K562 (cell line): ENCODE results near the gene NACAD. TPM values are rescaled to one million over a fixed set of nuclear protein-coding genes. Genes with fewer than 3 reads are reported as not detected.

Experiments
- BCOR ChIP-seq: fragments of 450-650 bp; IDR thresholded peaks from 2 replicates; pipeline ENCODE4 v1.6.1; 2016
- CC2D1A ChIP-seq: fragments of 450-650 bp; IDR thresholded peaks from 2 replicates; pipeline ENCODE4 v1.6.1; 2017; ENCODE audit warnings: mild to moderate bottlenecking
- COPS2 ChIP-seq: fragments of 450-650 bp; conservative IDR thresholded peaks from 2 replicates; pipeline ENCODE4 v1.6.1; 2016; ENCODE audit warnings: mild to moderate bottlenecking, moderate library complexity
- ELK3 ChIP-seq: fragments of 450-650 bp; formaldehyde crosslinking; IDR thresholded peaks from 2 replicates; pipeline ENCODE4 v1.4.0; 2020; ENCODE audit warnings: mild to moderate bottlenecking
- EZH2 ChIP-seq: IDR thresholded peaks from 2 replicates; pipeline ENCODE4 v1.6.1; 2012; ENCODE audit warnings: low read depth, mild to moderate bottlenecking, inconsistent platforms, low read length, borderline replicate concordance
- GTF2A2 ChIP-seq: IDR thresholded peaks from 2 replicates; pipeline ENCODE4 v1.6.1; 2016; ENCODE audit warnings: mild to moderate bottlenecking, missing genetic modification characterization, missing compliant biosample characterization
- HIVEP1 ChIP-seq: fragments of 250-450 bp; sonication (Bioruptor Pico); IDR thresholded peaks from 2 replicates; pipeline ENCODE4 v1.4.0; 2020; ENCODE audit warnings: mild to moderate bottlenecking
- MAX ChIP-seq: sonication (generic); formaldehyde crosslinking; IDR thresholded peaks from 2 replicates; pipeline ENCODE4 v1.9.0; 2022; ENCODE audit warnings: mild to moderate bottlenecking, missing genetic modification reagents
- NFIX ChIP-seq: fragments of 250-450 bp; sonication (Bioruptor Pico); IDR thresholded peaks from 2 replicates; pipeline ENCODE4 v1.4.0; 2020; ENCODE audit warnings: low read depth, mild to moderate bottlenecking, moderate library complexity
- NR3C1 ChIP-seq: sonication (generic); formaldehyde crosslinking; IDR thresholded peaks from 2 replicates; pipeline ENCODE4 v1.8.1; 2022; ENCODE audit warnings: missing genetic modification reagents
- NRF1 ChIP-seq, 2 experiments: fragments of 450-650 bp; IDR thresholded peaks in 1 of 2; conservative IDR thresholded peaks in 1 of 2; 2 replicates each; pipeline ENCODE4 v1.6.1; 2014; ENCODE audit warnings: mild to moderate bottlenecking in 2 of 2
- PURB ChIP-seq: sonication (generic); formaldehyde crosslinking; IDR thresholded peaks from 2 replicates; pipeline ENCODE4 v1.9.0; 2021; ENCODE audit warnings: low read depth, mild to moderate bottlenecking, missing genetic modification reagents
- RBM15 ChIP-seq: fragments of 200-400 bp; formaldehyde crosslinking; IDR thresholded peaks from 2 replicates; pipeline ENCODE4 v1.6.1; 2018; ENCODE audit warnings: mild to moderate bottlenecking, low read length, moderate library complexity; ENCODE audit not compliant: insufficient read depth
- TCF7L2 ChIP-seq: fragments of 150-350 bp; IDR thresholded peaks from 2 replicates; pipeline ENCODE4 v1.6.1; 2016; ENCODE audit warnings: low read depth, mild to moderate bottlenecking, low read length, moderate library complexity
- TSHZ1 ChIP-seq: fragments of 250-450 bp; sonication (Bioruptor Pico); IDR thresholded peaks from 2 replicates; pipeline ENCODE4 v1.4.0; 2020; ENCODE audit warnings: mild to moderate bottlenecking, moderate library complexity
- VEZF1 ChIP-seq: fragments of 200-800 bp; sonication (Bioruptor generic); IDR thresholded peaks from 2 replicates; pipeline ENCODE4 v1.6.1; 2017; ENCODE audit warnings: missing genetic modification characterization, missing compliant biosample characterization
- ZNF12 ChIP-seq: sonication (generic); formaldehyde crosslinking; IDR thresholded peaks from 2 replicates; pipeline ENCODE4 v1.4.0; 2020; ENCODE audit warnings: mild to moderate bottlenecking, missing genetic modification reagents
- ZNF449 ChIP-seq: fragments of 250-450 bp; sonication (Bioruptor Pico); IDR thresholded peaks from 2 replicates; pipeline ENCODE4 v1.8.0; 2022; ENCODE audit warnings: moderate library complexity, mild to moderate bottlenecking, inconsistent platforms
- polyA plus RNA-seq, 8 experiments: library from polyadenylated mRNA; depleted of rRNA in 4 of 8; stranded (reverse) in 5 of 8; unstranded in 3 of 8; fragments of >200 nt; fragmentation: Nextera tagmentation in 2 of 8; fragmentation: Illumina TruSeq in 1 of 8; extraction: Ambion mirVana in 2 of 8; extraction: Trizol in 1 of 8; gene quantifications; 2 replicates each; pipeline versions ENCODE4 v1.2.1 to v1.2.3, GENCODE V29; 2011 to 2014; ENCODE audit warnings: inconsistent platforms in 1 of 8, missing spikeins in 1 of 8
- total RNA-seq, 7 experiments: library from RNA; depleted of rRNA in 6 of 7; stranded (reverse); fragments of >200 nt in 6 of 7; fragmentation: Illumina TruSeq in 2 of 7; extraction: Trizol in 2 of 7; gene quantifications; 2 replicates each; pipeline versions ENCODE4 v1.2.1 to v1.2.3, GENCODE V29; 2011 to 2021; ENCODE audit warnings: low replicate concordance in 1 of 7

NACAD gene
- total and polyA plus RNA-seq, 9 of the 15 experiments (the other 6 are each of a cell fraction or from before 2014, with no cell fraction given), result under 0.01 to 0.03 (median 0.02) TPM; not detected in 5

GRCh38 chr7:45111298-45112223 is 22.8 kb upstream of the NACAD start, which contains the start of gene TBRG4 (continued):
- TF ChIP-seq EZH2 (no peak), ELK3 (CRISPR knock-in tag) (no peak), ZNF449 (CRISPR knock-in tag) (no peak), NFIX (CRISPR knock-in tag) (no peak), GTF2A2 (no peak), ZNF12 (CRISPR knock-in tag) (no peak; the same call in 1 of the 2 replicates), BCOR (no peak), NR3C1 (CRISPR knock-in tag) (peak; percentile 75; the same call in 1 of the 2 replicates), TSHZ1 (CRISPR knock-in tag) (no peak), MAX (CRISPR knock-in tag) (peak; percentile 100), PURB (CRISPR knock-in tag) (no peak), VEZF1 (CRISPR knock-in tag) (peak; percentile 53), CC2D1A (0 out of 2 replicates have a peak, but pooled peaks have one; percentile 25), RBM15 (no peak), TCF7L2 (0 out of 2 replicates have a peak, but pooled peaks have one; percentile 10), COPS2 (no peak), HIVEP1 (CRISPR knock-in tag) (no peak), NRF1 (conservative IDR thresholded peaks at IDR 0.05 in 1 of 2, IDR thresholded peaks at IDR 0.05 in 1 of 2) (peak; percentile 77 to 83)
